ENCODE data around the gene PRR23E.

Gene PRR23E

DNA sequence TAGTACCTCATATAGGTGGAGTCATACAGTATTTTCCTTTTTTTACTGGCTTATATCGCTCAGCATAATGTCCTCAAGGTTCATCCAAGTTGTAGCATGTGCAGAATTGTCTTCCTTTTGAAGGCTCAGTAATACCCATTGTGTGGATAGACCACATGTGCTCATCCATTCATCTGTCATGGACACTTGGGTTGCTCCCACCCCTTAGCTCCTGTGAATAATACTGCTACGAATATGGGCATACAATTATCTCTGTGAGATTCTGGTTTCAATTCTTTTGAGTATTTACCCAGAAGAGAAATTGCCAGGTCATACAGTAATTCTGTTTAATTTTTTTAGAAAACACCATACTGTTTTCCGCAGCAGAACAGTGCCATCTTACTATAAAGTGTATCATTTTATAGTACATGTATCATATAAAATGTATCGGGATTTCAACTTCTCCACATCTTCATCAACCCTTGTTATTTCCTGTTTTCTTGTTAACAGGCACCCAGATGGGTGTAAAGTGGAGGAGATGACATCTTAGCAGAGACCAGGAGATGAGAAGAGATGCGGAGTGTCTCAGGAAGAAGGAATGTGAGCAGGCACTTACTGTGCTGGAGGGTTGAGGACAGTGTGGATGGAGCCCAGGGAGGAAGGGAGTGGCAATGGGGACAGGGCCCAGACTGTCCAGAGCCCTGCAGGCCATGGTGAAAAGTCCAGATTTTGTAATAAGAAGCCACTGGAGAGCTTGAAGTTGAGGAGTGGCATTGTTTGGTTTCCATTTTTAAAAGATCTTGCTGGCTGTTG, 27.0 kb upstream of the PRR23E start:
- DNase-seq = no peak

DNA sequence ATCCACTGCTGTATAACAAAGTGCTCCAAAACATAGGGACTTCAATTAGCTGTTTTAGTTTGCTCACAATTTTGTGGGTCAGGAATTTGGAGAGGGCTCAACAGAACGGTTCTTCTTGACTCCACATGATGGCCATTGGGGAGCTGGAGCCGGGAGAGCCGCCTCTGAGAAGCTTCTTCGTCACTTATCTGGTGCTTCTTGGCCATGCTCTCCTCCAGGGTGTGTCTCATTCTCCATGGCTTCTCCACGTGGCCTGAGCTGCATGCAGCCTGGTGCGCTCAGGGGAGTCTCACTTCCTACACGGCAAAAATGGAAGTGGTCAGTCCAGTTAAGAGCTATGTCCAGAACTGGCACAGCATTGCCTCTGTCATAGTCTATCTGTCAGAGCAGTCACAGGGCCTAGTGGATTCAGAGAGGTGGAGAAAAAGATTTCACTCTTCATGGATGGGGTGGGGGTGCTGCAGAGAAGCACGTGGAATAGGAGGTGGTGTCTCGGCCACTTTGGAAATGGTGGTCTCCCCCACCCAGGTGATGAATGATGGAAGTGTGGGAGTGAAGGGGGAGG, 26.3 kb upstream of the PRR23E start:
- DNase-seq = no peak

DNA sequence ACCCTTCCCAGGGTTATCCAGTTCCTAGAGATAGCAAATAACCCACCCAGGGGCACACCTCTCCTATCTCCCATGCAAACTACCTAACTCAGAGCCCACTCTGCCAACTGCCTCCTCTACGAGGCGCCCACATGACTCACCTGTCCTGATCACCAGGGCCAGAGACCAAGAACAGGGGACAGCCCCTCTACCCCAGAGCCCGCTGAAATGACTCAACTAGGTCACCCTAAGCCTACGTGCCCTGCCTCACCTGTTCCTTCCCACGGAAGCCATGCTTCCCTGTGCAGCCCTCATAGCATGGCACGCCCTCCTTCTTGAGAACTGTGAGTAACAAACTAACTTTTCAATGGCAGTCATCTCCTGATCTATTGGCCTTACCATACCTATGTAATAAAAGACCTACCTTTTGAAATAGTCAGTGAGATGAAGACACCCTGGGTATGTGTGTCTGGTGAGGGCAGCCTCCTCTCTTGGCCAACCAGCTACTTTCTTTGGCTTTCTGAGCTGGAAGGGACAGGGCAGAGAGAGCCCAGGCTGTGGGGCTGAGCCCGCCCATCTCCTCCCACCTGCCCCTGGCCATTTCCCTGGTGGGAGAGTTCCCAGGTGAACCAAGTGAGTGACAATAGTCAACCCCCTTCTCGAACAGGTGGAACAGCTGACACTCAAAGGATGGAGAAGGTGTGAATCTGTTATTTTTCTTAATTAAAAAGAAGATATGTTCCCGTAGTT, 25.5 kb upstream of the PRR23E start:
- no peak for DNase-seq

DNA sequence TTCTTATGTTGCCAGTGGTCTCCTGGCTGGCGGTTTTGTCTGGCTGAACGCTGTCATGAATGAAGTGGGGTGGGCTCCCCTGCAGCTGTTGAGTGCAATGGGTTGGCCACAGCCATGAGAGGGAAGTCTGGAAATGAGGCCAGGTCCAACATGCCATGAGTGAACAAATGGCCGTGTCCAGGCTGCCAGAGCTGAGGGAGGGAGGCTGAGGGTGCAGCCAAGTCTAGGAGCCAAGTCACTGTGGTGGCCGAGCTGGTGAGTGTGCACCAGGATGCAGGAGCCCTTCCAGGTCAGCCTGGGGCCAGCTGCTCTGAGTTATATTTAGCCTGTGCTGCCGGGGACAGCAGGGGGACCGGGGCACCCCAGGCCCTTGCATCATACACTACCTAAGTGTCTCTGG, 24.7 kb upstream of the PRR23E start:
- no peak for DNase-seq

DNA sequence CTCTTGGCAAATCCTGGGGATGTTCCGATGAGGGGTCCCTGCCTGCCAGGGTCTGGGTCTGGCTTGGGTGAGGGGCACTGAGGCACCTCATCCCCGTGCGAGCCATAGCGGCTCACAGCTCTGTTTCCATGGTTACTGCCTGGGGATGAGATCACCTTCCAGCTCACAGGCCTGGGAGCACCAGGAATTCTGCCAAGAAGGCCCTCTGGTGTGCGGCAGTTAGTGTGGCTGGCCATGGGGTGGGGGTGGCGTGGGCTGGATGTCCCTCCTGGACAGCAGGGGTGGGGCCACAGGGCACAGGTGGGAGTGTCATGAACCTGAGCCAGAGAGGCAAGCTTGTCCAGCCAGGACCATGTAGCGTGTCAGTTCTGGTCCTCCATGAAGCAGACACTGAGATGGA, 22.1 kb upstream of the PRR23E start:
- DNase-seq = no peak

DNA sequence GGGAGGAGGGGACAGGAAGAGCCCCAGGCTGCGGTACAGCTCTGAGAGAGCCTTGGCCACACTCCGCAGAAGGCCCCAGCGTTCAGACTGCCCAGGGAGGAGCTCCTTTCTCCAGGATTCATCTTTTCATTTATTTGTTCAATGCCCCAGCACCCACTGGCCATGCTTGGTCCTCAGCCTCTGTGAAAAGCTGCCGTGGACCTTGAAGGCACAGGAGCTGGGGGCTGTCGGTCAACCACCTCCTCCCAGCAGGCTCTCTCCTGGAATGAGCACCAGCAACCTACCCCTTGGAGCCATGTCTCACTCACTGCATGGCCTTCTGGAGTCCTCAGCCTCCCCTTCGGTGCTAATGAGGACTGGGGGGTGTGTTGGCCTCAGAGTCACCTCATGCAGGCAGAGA, 21.6 kb upstream of the PRR23E start:
- DNase-seq = no peak

DNA sequence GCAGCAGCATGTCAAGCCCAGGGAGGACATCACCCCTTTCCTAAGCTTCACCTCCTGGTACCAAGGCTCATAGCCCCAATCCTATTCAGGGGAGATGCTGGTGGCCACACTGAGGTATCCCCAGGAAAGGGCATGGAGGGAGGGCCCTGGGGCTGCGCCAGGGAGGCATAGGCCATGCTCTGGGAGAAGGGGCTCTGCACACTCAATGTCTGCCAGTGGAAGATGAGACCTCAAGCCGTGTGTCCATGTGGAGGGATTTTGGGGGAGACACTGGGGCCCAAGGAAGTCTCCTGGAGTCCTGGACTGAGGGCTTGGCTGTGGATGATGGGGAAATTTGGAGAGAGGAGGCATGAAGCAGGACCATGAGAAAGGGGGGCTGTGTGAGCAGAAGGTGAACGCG, 21.2 kb upstream of the PRR23E start:
- no peak for DNase-seq

DNA sequence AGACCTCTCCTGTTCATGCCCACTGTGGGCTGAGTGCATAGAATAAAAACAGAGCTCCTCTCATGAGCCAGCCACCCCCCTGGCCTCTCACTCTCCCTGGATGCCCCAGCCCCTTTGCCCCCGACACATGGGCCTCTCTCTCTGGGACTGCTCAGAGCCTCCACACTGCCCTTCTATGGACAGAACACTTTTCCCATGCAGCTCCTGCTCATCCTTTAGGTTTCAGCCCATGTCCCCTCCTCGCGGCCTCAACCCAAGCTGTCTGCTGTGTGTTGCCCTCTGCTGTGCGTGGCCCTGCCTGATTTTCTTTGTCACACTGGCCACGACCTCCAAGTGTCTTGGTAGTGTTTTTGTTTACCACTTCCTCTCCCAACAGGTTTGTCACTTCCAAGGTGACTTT, 20.7 kb upstream of the PRR23E start:
- no peak for DNase-seq

DNA sequence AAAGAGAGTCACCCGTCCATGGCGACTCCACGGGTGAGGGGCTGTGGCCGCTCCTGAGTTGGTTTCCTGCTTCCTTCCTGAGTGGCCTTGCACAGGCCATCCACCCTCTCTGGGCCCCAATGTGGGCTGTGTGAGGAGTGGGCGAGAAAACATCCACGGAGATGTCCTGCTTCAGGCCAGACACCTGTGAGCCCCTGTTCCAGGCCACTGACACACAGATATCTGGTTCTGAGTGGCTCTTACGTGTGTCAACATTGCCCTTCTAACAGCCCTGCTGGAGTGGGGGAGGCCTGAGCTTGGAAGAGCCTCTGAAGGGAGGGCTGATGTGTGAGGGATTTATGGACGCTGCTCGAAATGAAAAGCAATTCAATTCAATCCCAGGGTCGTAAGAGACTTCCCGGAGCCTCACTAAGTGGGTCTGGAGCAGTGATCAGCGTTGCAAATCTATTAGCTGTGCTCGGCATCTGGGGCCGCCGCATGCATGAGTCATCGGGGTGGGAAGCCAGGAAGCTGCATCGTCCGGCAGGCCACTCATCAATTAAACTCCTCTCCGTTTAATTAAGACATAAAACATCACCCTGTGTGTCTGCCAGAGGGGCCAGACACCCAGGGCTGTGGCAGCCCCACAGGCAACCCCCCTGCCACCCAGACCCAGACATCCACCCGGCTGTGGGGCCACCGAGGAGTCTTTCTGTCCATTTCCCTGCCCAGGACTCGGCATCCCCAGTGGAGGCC, 20.0 kb upstream of the PRR23E start:
- DNase-seq = no peak

DNA sequence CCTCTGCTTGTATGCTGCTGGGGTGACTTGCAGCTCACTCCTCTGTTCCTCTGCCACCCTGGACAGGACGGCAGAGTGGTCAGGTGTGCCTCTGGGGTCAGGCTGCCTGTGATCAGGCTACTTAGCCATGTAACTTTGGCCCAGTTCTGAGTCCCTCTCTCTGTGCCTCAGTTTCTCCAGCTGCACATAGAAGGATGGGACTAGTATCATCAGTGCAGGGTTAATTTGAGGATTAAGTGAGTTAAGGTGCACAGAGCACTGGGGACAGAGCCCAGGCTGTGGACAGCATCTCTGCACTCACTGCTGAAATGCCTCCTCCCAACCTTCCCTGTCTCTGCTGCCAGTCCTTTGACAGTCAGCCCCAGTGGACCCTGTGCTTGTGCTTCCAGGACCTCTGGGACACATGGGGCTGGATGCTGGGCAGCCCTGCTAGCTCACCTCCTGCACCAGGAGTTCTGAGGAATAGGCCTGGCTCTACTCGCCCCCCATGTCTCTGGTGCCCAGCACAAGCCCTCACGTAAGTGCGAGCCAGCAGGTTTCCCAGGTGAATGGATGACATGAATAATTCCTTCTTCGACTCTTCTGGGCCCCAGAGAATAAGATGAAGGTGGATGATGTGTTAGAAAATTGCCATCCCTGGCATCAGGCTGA, 19.3 kb upstream of the PRR23E start:
- DNase-seq = no peak

DNA sequence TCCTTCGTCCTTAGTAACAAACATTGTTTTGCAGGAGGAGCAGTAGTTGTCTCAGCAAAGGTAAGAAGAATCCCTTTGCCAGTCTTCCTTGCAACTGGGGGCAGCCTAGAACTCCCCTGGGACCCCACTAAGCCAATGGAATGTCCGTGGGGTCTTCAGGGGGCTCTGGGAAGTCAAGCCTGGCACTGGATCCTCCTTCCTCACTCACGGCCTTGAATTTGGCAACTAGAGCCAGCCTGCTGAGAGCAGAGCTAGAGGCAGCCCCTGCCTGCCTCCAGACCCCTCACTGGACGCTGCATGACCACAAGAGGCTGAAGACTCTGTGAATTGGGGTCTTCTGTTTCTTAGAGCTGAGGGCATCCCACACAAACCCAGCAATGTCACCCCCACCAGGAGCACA, 18.6 kb upstream of the PRR23E start:
- no peak for DNase-seq

DNA sequence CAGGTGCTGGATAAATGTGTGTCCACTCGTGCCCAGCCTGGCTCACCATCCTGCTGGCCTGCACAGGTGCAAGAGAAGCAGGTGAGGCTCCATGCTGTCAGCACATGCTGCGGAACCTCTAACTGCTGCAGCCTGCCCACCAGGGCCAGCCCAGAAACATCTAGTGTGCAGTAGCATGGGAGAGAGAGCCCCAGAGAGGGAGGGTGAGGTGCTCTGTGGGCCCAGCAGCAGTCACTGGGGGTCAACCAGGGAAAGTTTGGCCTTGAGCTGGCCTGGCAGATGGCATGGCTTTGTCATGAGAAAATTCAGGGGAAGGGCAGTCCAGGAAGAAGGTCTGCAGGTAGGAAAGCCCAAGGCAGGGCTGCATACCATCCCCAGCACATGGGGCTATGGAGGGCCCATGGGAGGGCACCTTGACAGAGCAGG, 18.2 kb upstream of the PRR23E start:
- no peak for DNase-seq

DNA sequence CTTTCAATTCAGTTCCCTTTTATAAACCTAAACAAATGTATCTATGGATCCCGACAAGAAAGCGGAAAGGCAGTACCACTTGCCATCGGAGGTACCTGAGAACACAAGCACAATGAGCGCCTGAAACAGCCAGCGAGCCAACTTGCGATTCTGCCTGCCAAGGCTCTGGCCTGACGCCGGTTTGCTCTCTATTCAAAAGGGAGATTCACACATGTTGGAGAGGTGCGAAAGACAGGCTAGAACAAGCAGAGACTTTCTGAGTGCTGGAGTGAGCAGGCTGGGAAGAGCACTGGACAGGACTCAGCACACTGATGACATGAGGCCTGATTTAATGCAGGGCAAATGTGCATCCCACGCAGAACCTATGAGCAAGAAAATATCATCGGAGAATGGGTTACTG, 17.7 kb upstream of the PRR23E start:
- DNase-seq = no peak

DNA sequence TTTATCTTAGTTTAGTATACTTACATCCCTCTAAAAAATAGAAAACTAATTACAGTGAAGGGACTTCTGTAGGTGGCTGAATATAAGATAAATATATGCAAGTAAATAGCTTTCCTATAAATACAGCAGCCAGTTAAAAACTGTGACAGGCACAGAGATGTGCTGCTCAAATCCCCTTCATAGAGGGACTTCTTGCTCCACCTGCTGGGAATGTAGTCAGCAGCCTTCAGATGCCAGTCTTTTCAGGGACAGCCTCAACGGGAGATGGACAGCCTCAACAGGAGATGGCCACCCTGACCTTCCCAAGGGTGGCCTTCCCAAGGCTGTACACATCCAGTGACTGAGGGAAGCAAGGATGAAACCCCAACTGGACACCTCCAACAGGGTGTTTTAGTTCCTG, 15.7 kb upstream of the PRR23E start:
- no peak for DNase-seq

DNA sequence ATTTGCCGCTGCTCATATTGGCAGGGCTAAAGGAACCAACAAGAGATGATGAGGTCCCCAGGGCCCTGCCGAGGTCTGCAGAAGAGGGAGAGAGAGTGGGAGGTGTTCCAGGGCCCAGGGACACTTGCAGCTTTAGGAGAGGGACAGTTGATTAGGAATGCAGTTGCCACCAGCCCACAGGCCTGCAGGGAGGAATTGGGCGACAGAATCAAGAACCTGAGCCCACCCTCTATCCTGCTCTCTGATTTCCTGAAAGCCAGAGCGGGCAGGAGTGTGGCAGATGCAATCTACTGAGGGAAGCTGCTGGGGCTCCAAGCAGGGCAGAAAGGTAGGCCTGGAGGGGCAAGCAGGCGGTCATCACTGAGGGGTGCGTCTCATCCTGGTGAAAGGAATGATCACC, 12.1 kb upstream of the PRR23E start:
- no peak for DNase-seq

DNA sequence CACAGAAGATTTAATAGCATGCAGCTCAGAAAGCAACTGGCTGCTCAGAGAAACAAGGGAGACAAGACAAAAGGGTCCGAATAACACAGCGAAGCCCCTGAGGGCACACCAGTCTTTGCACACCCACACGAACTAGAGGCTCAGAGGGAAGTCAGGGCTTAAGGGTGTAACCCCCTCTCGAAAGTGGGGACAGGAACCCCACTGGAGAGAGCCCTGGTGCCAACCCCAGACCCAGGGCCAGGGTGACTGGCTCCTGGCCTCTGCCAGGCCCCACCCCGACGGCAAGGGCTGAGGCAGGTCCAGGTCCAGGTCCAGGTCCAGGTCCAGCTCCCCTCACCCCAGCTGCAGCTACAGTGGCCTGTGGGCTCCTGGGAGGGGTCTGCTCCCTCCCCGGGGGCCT, 10.5 kb upstream of the PRR23E start:
- DNase-seq = no peak

DNA sequence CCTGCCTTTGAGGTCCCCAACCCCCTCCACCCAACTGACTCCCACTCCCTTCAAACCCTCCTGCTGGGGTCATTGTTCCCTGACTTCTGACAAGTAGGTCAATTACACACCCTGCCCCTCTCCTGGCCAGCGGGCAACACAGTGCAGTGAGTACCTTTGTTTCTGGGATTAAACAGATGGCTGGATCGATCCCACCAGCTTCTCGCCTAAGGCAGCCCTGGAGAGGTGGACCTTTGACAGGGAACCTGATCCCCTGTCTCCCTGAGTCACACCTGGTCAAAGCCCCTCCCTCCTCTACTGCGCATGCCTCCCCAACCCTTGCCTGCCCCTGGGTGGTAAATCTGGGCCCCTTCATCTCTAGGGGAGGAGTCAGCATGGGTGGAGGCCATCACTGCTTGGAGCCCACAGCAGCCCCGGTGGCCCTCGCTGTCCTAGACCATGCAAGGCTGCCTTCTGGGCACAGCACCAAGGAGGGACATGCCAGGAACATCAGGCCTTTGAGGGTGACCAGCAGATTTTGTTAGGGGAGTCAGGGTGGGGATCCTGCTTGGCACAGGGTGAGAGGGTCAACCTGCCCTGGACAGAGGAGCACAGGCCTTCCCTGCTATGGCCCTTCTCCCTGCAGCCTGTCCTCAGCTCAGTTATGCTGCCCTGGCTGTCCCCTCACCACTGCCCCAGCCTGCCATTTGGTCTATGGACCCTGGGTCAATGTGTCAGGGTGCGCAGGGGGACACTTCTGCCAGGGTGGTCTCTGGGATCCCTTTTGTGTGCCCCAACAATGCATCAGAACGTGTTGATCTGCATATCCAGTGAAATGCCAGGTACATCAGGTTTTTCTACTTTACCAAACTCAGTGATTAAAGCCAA, 9.8 kb upstream of the PRR23E start:
- DNase-seq = no peak

DNA sequence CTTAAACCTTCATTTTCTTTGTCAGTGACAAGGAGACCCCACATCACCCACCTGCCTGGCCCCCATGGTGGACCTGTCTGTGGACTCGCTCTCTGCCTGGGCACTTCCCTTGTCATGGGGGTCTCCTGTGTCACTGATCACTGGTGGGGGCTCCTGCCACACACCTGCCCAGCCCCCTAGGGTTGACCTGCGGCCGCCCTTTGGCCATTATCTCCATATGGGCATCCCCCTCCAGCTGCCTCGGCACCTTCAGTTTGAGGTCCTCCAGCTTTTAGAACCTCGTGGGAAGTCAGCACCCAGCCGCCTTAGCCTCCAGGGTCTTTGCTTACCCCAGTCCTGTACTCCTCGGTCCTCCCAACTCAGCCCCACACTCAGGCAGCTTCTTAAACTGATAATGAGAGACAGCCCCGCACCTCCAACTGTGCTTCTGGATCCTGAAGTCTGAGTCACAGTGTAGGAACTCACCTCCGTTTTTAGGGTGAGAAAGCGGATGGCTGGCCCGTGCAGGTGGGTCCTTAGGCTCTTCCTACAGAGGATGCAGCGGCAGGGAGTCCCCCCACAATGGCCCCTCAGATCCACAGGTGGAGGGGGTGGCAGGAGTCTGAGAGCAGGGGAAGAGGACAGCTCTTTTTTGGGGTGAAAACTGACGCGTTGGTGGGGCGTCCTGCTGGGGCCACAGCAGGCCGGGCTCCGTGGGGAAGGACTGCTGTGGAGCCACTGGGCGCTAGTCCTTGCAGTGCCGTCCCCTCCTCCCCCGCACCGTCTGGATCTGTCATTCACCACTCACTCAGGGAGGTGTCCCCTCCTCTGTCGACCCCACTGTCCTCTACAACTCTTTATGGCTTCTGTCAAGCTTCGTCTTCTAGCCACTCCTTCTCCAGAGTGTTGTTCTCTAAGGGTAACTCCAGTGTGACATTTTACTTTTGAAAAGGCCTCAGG, 8.7 kb upstream of the PRR23E start:
- DNase-seq = no peak

DNA sequence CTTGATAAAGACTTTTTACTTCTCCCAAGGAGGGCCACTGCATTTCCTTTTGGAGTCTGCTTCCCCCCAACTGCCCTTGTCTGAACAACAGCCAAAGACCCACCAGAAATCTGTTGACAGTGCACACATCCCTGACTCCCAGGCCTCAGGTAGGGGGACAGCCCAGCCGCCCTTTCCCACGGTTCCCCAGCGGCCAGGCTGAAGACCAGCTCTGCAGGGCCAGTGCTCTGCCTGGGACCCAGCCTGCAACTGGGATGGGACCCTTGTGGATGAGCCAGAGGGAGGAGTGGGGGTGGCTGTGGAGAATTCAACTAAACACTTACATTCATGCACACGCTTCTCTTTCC, 8.1 kb upstream of the PRR23E start:
- no peak for DNase-seq

DNA sequence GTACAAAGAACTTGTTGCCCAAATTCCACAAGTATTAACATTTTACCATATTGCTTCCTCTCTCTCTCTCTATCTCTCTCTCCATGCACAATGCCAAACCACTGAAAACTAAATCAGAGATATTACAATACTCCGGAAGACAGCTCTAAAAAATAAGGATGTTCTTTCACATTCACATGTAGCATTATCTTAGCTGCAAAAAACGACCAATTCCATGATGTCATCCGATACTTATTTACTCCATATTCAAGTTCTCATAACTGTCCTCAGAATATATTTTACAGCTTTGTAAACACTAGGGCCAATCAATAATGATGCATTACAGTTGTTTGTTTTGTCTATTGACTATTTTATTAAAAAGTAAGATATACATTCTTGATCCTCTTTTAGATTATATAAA, 7.7 kb upstream of the PRR23E start:
- DNase-seq = no peak
